H1 (cell line): ENCODE results near the gene RFPL1. TPM values are rescaled to one million over a fixed set of nuclear protein-coding genes. Genes with fewer than 3 reads are reported as not detected.

ENCODE experiments used
- ATF2 ChIP-seq: IDR thresholded peaks from 2 replicates; pipeline ENCODE4 v1.6.1; 2012; ENCODE audit warnings: low read length, inconsistent platforms
- CREB1 ChIP-seq: IDR thresholded peaks from 2 replicates; pipeline ENCODE4 v1.6.1; 2012; ENCODE audit warnings: inconsistent platforms
- POLR2AphosphoS5 ChIP-seq: IDR thresholded peaks from 2 replicates; pipeline ENCODE4 v1.6.1; 2011; ENCODE audit warnings: low read depth, low read length
- TCF12 ChIP-seq: IDR thresholded peaks from 2 replicates; pipeline ENCODE4 v1.6.1; 2011; ENCODE audit warnings: low read depth, mild to moderate bottlenecking, low read length
- ZNF274 ChIP-seq: IDR thresholded peaks from 2 replicates; pipeline ENCODE4 v1.7.0; 2012; ENCODE audit warnings: low read length, borderline replicate concordance; ENCODE audit errors: extremely low read depth
- polyA plus RNA-seq, 7 experiments: library from polyadenylated mRNA; depleted of rRNA in 3 of 7; stranded (reverse) in 5 of 7; unstranded in 2 of 7; fragments of >200 nt in 5 of 7; fragments of 200-250 nt in 2 of 7; gene quantifications; 1 replicate in 5 of 7; 2 replicates in 1 of 7; 4 replicates in 1 of 7; pipeline versions ENCODE4 v1.2.1 to v1.2.3, GENCODE V29; 2011 to 2013; ENCODE audit warnings: missing spikeins in 2 of 7, mixed read lengths in 2 of 7
- total RNA-seq: library from RNA; stranded (reverse); fragmentation: NEBNext Ultra II Directional; extraction: Animal tissue kit (Norgen Biotek cat#: 25700); gene quantifications from 2 replicates; pipeline ENCODE4 v1.2.1, GENCODE V29; 2021

RFPL1 gene
- total and polyA plus RNA-seq, 2 of the 8 experiments (the other 6 are each of a cell fraction or from before 2014, with no cell fraction given): not detected

GRCh38 chr22:29484642-29485041 is 46.3 kb downstream of the RFPL1 start (continued):
- TF ChIP-seq CREB1 (no peak), ATF2 (no peak), TCF12 (no peak), ZNF274 (no peak), POLR2AphosphoS5 (no peak)
